GM12874 (cell line): Measurements from ENCODE around the gene TTC9.
A peak's percentile ranks its signal among the peaks of the same experiment; 100 is the strongest.

Experiments used
- TF ChIP-seq, protein P1 (sequence below): IDR thresholded peaks from 2 replicates; pipeline ENCODE4 v1.5.1; 2011; ENCODE audit warnings: low read depth, mild to moderate bottlenecking, control low read depth, low read length, moderate library complexity; ENCODE audit not compliant: insufficient read depth

Gene TTC9

DNA sequence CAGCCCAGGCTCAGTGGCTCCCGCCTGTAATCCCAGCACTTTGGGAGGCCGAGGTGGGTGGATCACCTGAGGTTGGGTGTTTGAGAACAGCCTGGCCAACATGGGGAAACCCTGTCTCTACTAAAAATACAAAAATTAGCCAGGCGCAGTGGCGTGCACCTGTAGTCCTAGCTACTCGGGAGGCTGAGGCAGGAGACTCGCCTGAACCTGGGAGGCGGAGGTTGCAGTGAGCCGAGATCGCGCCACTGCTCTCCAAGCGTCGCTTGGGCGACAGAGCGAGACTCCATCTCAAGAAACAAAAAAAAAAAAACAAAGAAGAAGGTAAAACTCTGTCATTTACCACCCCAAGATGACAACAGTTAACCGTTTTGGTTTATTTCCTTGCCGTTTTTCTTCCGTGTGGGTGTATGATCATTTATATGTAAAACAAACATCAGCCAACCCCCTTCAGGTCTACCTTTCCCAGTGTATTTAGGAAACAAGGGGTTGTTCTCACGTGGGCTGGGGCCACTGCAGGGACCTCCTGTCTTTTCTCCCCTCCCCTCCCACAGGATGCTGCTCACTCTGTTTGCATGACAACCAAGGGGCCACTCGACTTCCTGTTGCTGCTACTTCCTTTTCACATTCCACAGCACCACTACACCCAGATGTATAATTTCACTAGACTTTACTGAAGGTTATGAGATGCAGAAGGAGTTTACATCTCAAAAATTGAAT lies 13.6 kb downstream of the TTC9 start:
- TF ChIP-seq, protein P1, sequence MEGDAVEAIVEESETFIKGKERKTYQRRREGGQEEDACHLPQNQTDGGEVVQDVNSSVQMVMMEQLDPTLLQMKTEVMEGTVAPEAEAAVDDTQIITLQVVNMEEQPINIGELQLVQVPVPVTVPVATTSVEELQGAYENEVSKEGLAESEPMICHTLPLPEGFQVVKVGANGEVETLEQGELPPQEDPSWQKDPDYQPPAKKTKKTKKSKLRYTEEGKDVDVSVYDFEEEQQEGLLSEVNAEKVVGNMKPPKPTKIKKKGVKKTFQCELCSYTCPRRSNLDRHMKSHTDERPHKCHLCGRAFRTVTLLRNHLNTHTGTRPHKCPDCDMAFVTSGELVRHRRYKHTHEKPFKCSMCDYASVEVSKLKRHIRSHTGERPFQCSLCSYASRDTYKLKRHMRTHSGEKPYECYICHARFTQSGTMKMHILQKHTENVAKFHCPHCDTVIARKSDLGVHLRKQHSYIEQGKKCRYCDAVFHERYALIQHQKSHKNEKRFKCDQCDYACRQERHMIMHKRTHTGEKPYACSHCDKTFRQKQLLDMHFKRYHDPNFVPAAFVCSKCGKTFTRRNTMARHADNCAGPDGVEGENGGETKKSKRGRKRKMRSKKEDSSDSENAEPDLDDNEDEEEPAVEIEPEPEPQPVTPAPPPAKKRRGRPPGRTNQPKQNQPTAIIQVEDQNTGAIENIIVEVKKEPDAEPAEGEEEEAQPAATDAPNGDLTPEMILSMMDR, result no peak

DNA sequence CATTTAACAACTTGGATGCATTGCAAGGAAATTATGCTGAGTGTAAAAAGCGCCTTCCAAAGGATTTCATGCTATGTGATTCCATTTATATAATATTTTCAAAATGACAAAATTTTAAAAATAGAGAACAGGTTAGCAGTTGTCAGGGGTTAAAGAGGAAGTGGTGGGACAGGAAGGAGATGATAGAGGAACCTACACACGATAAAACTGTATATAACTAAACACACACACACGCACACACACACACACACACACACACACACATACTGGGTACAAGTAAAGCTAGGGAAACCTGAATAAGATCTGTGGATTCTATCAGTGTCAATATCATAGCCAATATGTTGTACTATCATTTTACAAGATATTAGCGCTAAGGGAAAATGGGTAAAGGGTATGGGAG lies 17.2 kb downstream of the TTC9 start:
- TF ChIP-seq, protein P1, result no peak

DNA sequence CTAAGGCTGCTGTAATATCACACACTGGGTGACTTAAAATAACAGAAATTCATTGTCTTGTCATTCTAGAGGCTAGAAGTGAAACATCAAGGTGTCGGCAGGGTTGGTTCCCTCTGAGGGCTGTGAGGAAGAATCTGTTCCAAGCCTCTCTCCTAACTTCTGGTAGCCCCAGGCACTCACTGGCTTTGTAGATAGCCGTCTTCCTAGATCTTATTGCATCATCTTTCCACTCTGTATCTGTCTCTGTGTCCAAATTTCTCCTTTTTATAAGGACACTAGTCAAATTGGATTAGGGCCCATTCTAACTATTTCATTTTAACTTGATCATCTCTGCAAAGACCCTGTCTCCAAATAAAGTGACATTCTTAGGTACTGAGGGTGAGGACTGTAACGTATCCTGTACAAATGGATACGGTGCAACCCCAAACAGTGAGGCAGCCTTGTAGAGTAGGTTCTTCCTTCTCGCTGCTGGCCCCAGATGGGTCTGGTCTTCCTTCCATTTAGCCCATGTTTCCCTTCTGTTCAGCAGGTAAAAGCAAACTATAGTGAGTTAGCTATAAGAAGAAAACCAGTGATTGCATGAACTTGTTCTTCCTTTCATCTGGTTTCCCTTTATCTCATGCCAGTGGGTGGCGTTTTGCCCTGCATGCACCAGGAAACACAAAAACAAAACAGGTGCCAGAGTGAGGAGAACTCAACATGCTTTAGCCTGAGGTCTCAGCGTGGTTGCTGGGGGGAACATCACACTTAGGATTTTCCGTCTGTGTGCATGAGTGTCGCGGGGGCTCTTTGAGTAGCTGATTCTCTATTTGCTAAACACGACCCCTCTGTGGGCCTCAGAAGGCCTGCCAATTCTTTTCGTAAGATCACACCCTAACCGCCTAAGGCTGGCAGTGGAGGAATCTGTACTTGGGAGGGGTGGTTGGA lies 19.5 kb downstream of the TTC9 start:
- TF ChIP-seq, protein P1, result peak; percentile 24; the same call in 1 of the 2 replicates

DNA sequence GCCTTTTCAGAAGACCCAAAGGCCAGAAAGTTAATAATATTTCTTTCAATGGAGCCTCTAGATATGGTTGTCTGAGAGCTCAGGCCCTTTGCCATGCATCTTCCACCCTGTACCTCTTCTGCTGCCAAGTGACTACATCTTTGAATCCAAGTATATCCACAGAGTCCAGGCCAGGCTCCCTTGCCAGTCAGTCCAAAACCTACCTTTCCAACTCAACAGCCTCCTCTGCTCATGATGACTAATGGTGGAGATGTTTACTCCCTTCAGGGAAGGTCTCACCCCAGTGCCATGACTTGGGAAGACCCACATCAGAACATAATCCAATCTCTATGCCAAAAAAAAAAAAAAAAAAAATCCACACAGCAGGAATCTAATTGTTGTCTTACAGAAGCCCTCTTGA lies 20.4 kb downstream of the TTC9 start:
- TF ChIP-seq, protein P1, result no peak

DNA sequence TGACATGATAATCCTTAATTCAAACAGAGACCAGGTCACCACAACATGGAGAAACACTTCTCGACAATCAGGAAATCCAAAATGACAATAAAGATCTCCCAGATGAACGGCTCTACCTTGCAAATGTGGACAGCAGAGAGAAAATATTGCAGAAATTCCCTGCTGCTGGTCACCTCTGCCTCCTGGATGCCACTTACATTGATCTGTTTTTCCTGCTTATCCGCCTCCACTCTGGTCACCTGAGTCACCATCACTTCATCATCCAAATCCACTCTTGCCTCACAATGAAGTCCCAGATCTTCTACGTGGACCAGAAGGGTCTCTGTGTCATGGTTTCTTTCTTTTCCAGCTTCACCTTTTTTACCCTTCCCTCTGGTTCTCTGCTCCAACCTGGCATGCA lies 21.1 kb downstream of the TTC9 start:
- TF ChIP-seq, protein P1, result no peak

DNA sequence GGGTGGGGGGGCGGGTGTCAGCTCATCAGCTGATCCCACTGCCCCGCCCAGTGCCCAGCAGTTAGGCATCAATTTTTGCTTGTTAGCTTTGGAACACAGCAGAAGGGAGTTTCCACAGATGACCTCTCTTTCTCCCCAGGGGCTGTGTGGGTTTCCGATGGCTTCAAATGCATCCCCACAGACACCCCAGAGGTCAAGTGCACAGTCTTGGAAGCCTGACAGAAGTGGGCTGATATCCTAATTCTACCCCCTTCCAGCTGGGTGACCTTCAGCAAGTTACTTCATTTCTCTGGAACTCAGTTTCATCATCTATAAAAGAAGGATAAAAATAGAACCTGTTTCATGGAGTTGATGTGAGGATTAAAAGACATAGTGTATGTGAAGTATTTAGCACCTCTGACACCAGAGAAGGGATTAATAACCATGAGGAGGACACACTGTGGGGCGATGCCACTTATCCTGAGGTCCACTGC lies 22.0 kb downstream of the TTC9 start:
- TF ChIP-seq, protein P1, result no peak

DNA sequence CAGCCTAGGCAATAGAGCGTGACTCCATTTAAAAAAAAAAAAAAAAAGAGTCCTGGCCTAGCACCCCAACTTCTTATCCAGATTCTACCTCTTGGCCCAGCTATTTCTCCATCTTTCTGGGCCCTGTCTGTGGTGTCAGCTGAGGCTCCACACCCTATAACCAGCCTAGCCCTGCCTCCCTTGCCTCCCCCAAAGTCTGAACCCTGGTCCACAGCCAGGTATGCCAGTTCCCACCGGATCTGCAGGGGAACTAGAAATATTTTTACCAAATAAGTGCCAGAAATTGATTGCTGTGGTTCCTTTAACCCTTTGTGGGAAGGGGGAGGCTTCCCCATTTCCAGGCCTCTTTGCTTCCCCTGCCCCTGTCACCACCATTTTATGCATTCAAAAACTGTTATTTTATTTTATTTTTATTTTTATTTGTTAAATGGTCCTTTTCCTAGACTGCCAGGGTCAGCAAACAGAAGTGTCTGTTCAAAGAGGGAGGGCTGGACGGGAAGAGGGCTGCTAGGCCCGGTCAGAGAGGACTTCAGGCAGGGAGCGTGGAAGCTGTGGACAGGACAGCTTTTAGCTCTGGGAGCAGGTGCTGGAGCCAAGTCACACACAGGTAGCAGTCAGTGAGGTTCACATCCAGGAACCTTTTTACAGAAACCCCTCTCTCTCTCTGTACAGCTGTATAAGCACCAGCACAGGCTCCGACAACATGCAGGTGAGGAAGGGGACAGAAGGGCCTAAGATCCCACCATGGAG lies 23.2 kb downstream of the TTC9 start:
- TF ChIP-seq, protein P1, result no peak
